ENCODE results near the gene CDK18.
A peak's percentile ranks its signal among the peaks of the same experiment; 100 is the strongest.

DNA sequence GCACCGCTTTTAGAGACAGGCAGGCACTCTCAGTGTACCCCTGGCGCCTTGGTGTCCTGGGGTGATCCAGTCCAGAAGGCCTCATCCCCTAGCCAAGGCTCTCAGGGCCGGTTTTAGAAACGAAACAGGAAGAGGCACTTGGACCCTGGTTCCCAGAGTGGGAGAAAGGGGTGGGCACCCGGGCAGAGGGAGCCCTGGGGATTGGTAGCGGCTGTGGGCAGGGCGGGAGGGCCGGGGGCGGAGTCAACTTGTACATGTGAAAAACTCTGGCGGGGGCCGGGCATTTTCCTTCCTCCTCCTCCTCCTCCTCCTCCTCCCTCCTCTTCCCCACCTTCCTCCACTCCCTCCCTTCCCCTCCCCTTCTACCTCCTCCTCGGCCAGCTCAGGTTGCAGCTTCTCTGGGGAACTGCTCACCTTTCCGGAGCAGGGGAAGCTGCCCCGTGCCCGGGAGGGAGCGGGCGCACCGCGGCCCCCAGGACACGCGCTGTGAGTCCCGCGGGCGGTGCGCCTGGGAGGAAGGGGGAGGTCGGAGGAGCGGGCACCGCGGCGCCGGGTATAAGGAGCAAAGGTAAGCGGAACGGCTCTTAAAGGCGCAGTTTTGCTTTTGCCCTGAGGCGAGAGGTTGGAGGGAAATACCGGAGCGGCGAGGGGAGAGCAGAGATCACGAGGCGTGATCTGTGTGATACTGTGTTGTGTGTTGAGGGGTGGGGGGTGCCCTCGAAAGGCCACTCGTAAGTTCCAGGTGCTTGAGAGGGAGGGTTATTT is at the start of gene CDK18:
- TF ChIP-seq, protein P1, sequence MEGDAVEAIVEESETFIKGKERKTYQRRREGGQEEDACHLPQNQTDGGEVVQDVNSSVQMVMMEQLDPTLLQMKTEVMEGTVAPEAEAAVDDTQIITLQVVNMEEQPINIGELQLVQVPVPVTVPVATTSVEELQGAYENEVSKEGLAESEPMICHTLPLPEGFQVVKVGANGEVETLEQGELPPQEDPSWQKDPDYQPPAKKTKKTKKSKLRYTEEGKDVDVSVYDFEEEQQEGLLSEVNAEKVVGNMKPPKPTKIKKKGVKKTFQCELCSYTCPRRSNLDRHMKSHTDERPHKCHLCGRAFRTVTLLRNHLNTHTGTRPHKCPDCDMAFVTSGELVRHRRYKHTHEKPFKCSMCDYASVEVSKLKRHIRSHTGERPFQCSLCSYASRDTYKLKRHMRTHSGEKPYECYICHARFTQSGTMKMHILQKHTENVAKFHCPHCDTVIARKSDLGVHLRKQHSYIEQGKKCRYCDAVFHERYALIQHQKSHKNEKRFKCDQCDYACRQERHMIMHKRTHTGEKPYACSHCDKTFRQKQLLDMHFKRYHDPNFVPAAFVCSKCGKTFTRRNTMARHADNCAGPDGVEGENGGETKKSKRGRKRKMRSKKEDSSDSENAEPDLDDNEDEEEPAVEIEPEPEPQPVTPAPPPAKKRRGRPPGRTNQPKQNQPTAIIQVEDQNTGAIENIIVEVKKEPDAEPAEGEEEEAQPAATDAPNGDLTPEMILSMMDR (IDR thresholded peaks at IDR 0.05), result no peak
- peak in 1 of 2 donors; percentile 75 for TF ChIP-seq POLR2A (IDR thresholded peaks at IDR 0.05)

Data from thyroid gland (tissue), 4 donors.